Parathyroid adenoma (tissue), 2 donors: ENCODE measurements around the gene TMEM14A.

Experiments
- H2AFZ ChIP-seq: fragments of 300-600 bp; sonication (generic); one replicate; pipeline ENCODE4 v1.7.0; 2017; ENCODE audit warnings: antibody characterized with exemption, mild to moderate bottlenecking
- H3K27ac ChIP-seq: fragments of 300-600 bp; sonication (generic); one replicate; pipeline ENCODE4 v1.7.0; 2017
- H3K27me3 ChIP-seq: fragments of 300-600 bp; sonication (generic); one replicate; pipeline ENCODE4 v1.7.0; 2017; ENCODE audit warnings: low read length; ENCODE audit not compliant: control insufficient read depth, insufficient read depth
- H3K36me3 ChIP-seq: fragments of 300-600 bp; sonication (generic); one replicate; pipeline ENCODE4 v1.7.0; 2017; ENCODE audit warnings: low read length; ENCODE audit not compliant: control insufficient read depth, insufficient read depth
- H3K4me1 ChIP-seq: fragments of 300-600 bp; sonication (generic); one replicate; pipeline ENCODE4 v1.7.0; 2017; ENCODE audit warnings: control low read depth
- H3K4me2 ChIP-seq: fragments of 300-600 bp; sonication (generic); one replicate; pipeline ENCODE4 v1.7.0; 2017; ENCODE audit warnings: low read length
- H3K4me3 ChIP-seq: fragments of 300-600 bp; sonication (generic); one replicate; pipeline ENCODE4 v1.7.0; 2017; ENCODE audit warnings: low read depth, low read length
- H3K79me2 ChIP-seq: fragments of 300-600 bp; sonication (generic); one replicate; pipeline ENCODE4 v1.7.0; 2017; ENCODE audit warnings: control low read depth
- H3K9ac ChIP-seq: fragments of 300-600 bp; sonication (generic); one replicate; pipeline ENCODE4 v1.7.0; 2017; ENCODE audit warnings: mild to moderate bottlenecking
- H3K9me3 ChIP-seq: fragments of 300-600 bp; sonication (generic); one replicate; pipeline ENCODE4 v1.7.0; 2017; ENCODE audit warnings: low read length; ENCODE audit not compliant: control insufficient read depth
- TF ChIP-seq, protein P1 (sequence below): fragments of 300-600 bp; sonication (generic); IDR thresholded peaks from one replicate; pipeline ENCODE4 v1.7.0; 2017; ENCODE audit warnings: antibody characterized with exemption, mild to moderate bottlenecking
- donor health status: primary hyperparathyroidism.

Gene TMEM14A

GRCh38 chr6:52681416-52681815 lies 10.5 kb downstream of the TMEM14A start:
- TF ChIP-seq, protein P1, sequence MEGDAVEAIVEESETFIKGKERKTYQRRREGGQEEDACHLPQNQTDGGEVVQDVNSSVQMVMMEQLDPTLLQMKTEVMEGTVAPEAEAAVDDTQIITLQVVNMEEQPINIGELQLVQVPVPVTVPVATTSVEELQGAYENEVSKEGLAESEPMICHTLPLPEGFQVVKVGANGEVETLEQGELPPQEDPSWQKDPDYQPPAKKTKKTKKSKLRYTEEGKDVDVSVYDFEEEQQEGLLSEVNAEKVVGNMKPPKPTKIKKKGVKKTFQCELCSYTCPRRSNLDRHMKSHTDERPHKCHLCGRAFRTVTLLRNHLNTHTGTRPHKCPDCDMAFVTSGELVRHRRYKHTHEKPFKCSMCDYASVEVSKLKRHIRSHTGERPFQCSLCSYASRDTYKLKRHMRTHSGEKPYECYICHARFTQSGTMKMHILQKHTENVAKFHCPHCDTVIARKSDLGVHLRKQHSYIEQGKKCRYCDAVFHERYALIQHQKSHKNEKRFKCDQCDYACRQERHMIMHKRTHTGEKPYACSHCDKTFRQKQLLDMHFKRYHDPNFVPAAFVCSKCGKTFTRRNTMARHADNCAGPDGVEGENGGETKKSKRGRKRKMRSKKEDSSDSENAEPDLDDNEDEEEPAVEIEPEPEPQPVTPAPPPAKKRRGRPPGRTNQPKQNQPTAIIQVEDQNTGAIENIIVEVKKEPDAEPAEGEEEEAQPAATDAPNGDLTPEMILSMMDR, result no peak
- no peak overlapping the region for H3K27ac ChIP-seq
- no peaks in the 10 kb centered on the region for H3K4me1 ChIP-seq

DNA sequence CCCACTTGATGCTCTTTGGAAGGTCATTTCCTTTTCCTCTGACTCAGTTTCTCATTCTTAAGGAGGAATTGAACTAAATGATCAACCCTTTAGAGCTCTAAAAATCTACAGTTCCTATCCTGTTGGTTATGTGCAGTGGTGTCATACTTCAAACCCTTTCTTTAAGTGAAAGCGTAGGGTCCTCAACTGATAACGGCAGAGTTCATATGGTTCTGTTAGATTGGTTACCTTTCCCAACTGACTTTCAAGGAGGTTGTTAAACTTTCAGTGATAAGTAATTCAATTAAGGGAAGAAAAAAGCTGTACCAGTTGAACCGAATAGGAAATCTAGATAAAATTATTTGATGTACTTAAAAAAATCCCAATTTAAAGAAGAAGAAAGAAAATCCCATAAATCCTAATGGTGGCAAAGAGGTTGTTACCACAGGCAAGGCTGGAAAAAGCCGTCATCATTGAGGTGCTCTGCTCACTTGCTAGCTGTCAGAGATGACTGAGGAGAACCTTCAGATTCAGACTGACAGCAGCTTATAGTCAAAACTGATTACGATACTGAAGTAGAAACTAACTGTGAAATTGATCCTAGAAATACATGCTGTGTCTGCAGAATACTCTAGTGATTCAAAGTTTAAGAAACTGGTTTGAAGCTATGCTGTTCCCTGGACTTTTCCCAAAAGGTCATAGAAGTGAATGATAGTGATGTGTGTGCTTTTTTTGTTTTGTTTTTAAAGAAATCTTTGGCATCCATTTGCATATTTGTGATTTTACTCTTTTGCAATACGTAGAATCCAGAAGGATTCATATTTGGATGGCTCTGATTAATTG lies 16.2 kb downstream of the TMEM14A start:
- Histone ChIP-seq H3K9me3 (no peaks in the 10 kb centered on the region), H3K9ac (no peak overlapping the region)
- TF ChIP-seq, protein P1, result no peak

More at GRCh38 chr6:52681416-52681815, 10.5 kb downstream of the TMEM14A start:
- Histone ChIP-seq H3K27me3 (no peaks in the 10 kb centered on the region), H3K4me3 (no peak overlapping the region), H3K79me2 (no peaks in the 10 kb centered on the region), H3K9ac (no peak overlapping the region), H3K9me3 (no peaks in the 10 kb centered on the region), H3K4me2 (no peak overlapping the region), H3K36me3 (no peaks in the 10 kb centered on the region), H2AFZ (no peak overlapping the region)

GRCh38 chr6:52689857-52690256 lies 18.9 kb downstream of the TMEM14A start:
- no peaks in the 10 kb centered on the region for H3K27me3 ChIP-seq
- H3K9ac ChIP-seq, result no peak overlapping the region
- H3K79me2 ChIP-seq, result no peaks in the 10 kb centered on the region
- H3K4me1 ChIP-seq, result no peaks in the 10 kb centered on the region
- TF ChIP-seq, protein P1, result no peak
- H3K9me3 ChIP-seq, result no peaks in the 10 kb centered on the region
- no peak overlapping the region for H3K4me2 ChIP-seq
- H2AFZ ChIP-seq, result no peak overlapping the region
- no peak overlapping the region for H3K27ac ChIP-seq
- H3K4me3 ChIP-seq, result no peak overlapping the region
- no peaks in the 10 kb centered on the region for H3K36me3 ChIP-seq

More for the DNA sequence above, 16.2 kb downstream of the TMEM14A start:
- Histone ChIP-seq H3K4me2 (no peak overlapping the region), H3K79me2 (no peaks in the 10 kb centered on the region), H3K27me3 (no peaks in the 10 kb centered on the region), H3K36me3 (no peaks in the 10 kb centered on the region), H3K4me3 (no peak overlapping the region), H2AFZ (no peak overlapping the region), H3K4me1 (no peaks in the 10 kb centered on the region), H3K27ac (no peak overlapping the region)

GRCh38 chr6:52691718-52692117 lies 20.8 kb downstream of the TMEM14A start:
- H3K9ac ChIP-seq, result no peak overlapping the region
- H2AFZ ChIP-seq, result no peak overlapping the region
- H3K79me2 ChIP-seq, result no peaks in the 10 kb centered on the region
- no peaks in the 10 kb centered on the region for H3K27me3 ChIP-seq
- H3K4me3 ChIP-seq, result no peak overlapping the region
- H3K4me1 ChIP-seq, result no peaks in the 10 kb centered on the region
- TF ChIP-seq, protein P1, result no peak
- no peaks in the 10 kb centered on the region for H3K9me3 ChIP-seq
- H3K36me3 ChIP-seq, result no peaks in the 10 kb centered on the region
- no peak overlapping the region for H3K4me2 ChIP-seq
- H3K27ac ChIP-seq, result no peak overlapping the region

GRCh38 chr6:52693773-52694172 lies 22.9 kb downstream of the TMEM14A start:
- Histone ChIP-seq H3K79me2 (no peaks in the 10 kb centered on the region), H3K9me3 (no peaks in the 10 kb centered on the region), H3K27ac (no peak overlapping the region), H3K9ac (no peak overlapping the region), H2AFZ (no peak overlapping the region), H3K4me1 (no peaks in the 10 kb centered on the region), H3K36me3 (no peaks in the 10 kb centered on the region), H3K27me3 (no peaks in the 10 kb centered on the region), H3K4me2 (no peak overlapping the region), H3K4me3 (no peak overlapping the region)
- TF ChIP-seq, protein P1, result no peak
